Progenitor cell of endocrine pancreas (in vitro differentiated cells): Measurements from ENCODE around the gene SAMD5. TPM values are rescaled to one million over a fixed set of nuclear protein-coding genes. Genes with fewer than 3 reads are reported as not detected.
A peak's percentile ranks its signal among the peaks of the same experiment; 100 is the strongest.

Experiments
- DNase-seq: peaks from one replicate; pipeline ENCODE4 v3.0.0; 2021; ENCODE audit warnings: low spot score; ENCODE audit not compliant: unreplicated experiment
- H3K27ac Mint-ChIP-seq: 2 replicates; pipeline ENCODE4 v1.8.0; 2021; ENCODE audit warnings: mild to moderate bottlenecking, moderate library complexity, mixed read lengths
- H3K27me3 Mint-ChIP-seq: 2 replicates; pipeline ENCODE4 v1.8.0; 2021; ENCODE audit warnings: mixed read lengths
- H3K36me3 Mint-ChIP-seq: 2 replicates; pipeline ENCODE4 v1.8.0; 2022; ENCODE audit warnings: mixed read lengths; ENCODE audit not compliant: insufficient read depth
- H3K4me1 Mint-ChIP-seq: 2 replicates; pipeline ENCODE4 v1.8.0; 2021; ENCODE audit warnings: low read depth, mixed read lengths
- H3K4me3 Mint-ChIP-seq: 2 replicates; pipeline ENCODE4 v1.8.0; 2021; ENCODE audit warnings: low read depth, mild to moderate bottlenecking, moderate library complexity, mixed read lengths
- H3K9me3 Mint-ChIP-seq: 2 replicates; pipeline ENCODE4 v1.8.0; 2021; ENCODE audit warnings: low read depth, mixed read lengths
- CTCF ChIP-seq: fragments of 200-600 bp; sonication (generic); IDR thresholded peaks from one replicate; pipeline ENCODE4 v1.5.0; 2021; ENCODE audit warnings: antibody characterized with exemption, mild to moderate bottlenecking; ENCODE audit not compliant: unreplicated experiment
- long read RNA-seq: library from polyadenylated mRNA; unstranded; transcript quantifications from one replicate; pipeline ENCODE4 v2.0.0, GENCODE V29; 2020
- total RNA-seq: library from RNA; stranded (reverse); gene quantifications from 2 replicates; pipeline ENCODE4 v1.2.1, GENCODE V29; 2021

SAMD5 gene
- 22.4 and 24.0 TPM in 2 replicates for total RNA-seq
- long read RNA-seq, partial matches to known transcripts: 0 of 11 reads
- long read RNA-seq, other reads (novel, unspliced or antisense): 11 of 11 reads

- Mint-ChIP-seq H3K4me1 (peaks cover 22% of the 10 kb centered on the region), H3K4me3 (peak within 1 kb of the TSS; percentile 91), H3K36me3 (peaks cover 2% of the 10 kb centered on the region), H3K9me3 (no peaks in the 10 kb centered on the region), H3K27me3 (peaks cover 34% of the 10 kb centered on the region), H3K27ac (peak within 1 kb of the TSS; percentile 64)
- peak; percentile 27 for TF ChIP-seq CTCF
- DNase-seq: peak; percentile 53
These were observed at the start of gene SAMD5 for GRCh38 chr6:147508042-147508865. Gene SAMD5, plus strand, starts transcription at chr6:147508690. Its CDS starts 239 bp downstream, at chr6:147508929.

GRCh38 chr6:147459780-147460179 lies 48.7 kb upstream of the SAMD5 start:
- peaks cover 1% of the 10 kb centered on the region for H3K36me3 Mint-ChIP-seq

GRCh38 chr6:147463651-147464050 lies 44.8 kb upstream of the SAMD5 start:
- Mint-ChIP-seq H3K36me3 (peaks cover 1% of the 10 kb centered on the region), H3K4me3 (no peak overlapping the region), H3K4me1 (no peaks in the 10 kb centered on the region), H3K27me3 (no peaks in the 10 kb centered on the region), H3K27ac (no peak overlapping the region), H3K9me3 (peaks cover 5% of the 10 kb centered on the region)
- no peak for DNase-seq
- no peak for TF ChIP-seq CTCF

More at GRCh38 chr6:147459780-147460179, 48.7 kb upstream of the SAMD5 start:
- no peak for TF ChIP-seq CTCF
- Mint-ChIP-seq H3K4me1 (no peaks in the 10 kb centered on the region), H3K4me3 (no peak overlapping the region), H3K9me3 (peaks cover 5% of the 10 kb centered on the region), H3K27ac (no peak overlapping the region), H3K27me3 (no peaks in the 10 kb centered on the region)
- no peak for DNase-seq

- Mint-ChIP-seq H3K4me3 (no peak overlapping the region), H3K36me3 (no peaks in the 10 kb centered on the region), H3K4me1 (no peaks in the 10 kb centered on the region), H3K27ac (no peak overlapping the region), H3K27me3 (no peaks in the 10 kb centered on the region), H3K9me3 (peaks cover 6% of the 10 kb centered on the region)
- no peak for DNase-seq
- TF ChIP-seq CTCF: no peak
These were observed 41.1 kb upstream of the SAMD5 start for GRCh38 chr6:147467428-147467827.

GRCh38 chr6:147467886-147468285 lies 40.6 kb upstream of the SAMD5 start:
- Mint-ChIP-seq H3K4me3 (no peak overlapping the region), H3K36me3 (no peaks in the 10 kb centered on the region), H3K27ac (no peak overlapping the region), H3K9me3 (peaks cover 11% of the 10 kb centered on the region), H3K4me1 (no peaks in the 10 kb centered on the region), H3K27me3 (no peaks in the 10 kb centered on the region)
- TF ChIP-seq CTCF: no peak
- DNase-seq: no peak
